ENCODE measurements around the gene TIPRL.
"Not testable (repeated sequence)": the region's sequence is repeated elsewhere in the genome, so short reads cannot be mapped to it uniquely, and the experiment has no call there.

TIPRL gene

DNA sequence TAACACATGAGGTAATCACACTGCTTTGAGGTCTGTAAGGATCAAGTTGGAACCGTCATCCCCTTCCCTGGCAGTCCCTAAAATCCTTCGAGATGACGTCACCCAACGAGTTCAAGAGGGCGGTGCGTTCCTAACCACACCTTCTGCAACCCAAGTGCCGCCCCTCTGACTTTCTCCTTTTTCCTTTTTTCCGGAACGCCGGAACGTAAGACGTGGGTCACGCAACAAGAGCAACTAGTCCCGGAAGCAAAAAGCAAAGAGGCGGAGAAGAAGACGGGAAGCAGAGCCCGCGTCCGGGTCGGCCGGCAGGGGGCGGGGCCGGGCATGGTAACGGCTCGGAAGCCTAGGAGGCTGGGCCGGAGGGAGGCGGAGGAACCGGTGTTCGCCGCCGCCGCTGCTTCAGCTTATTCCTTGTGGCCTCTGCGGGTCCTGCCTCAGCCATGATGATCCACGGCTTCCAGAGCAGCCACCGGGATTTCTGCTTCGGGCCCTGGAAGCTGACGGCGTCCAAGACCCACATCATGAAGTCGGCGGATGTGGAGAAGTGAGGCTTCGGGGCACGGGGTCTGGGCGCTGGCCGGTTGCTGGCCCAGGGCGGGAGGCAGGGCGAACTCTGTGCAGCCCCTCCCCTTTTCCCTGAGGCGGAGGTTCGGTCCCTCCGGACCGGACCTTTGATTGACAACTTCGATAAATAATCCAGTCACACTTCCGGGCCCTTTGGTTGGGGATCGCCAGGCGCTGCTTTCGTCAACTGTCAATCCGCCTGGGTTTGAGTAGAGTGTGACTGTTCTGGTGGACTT lies at the start of gene TIPRL:
Gene TIPRL (plus strand): TSS at position 325 of the 800 bp plus-strand sequence. CDS start 116 bp downstream, at position 441.
- peak; percentile 96 for DNase-seq (ENCODE audit: low spot score)

DNA sequence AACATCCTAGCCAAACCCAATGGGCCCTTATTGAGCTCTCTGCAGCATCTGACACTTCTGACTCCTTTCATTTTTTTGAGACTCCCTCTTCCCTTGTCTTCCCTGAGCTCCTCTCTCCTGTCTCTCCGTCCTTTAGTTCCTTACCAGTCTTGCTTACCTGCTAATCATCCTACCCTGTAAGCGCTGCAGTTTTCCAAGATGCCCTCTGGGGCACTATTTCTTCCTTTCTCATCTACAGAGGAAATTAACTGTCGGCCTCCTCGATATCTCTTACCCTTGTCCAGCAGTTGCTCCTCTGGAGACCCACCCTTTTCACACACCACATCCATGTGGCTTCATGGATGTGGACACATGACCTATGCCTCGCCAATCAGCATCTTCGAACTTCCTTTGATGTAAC lies 48.8 kb upstream of the TIPRL start:
- no peak for DNase-seq (ENCODE audit: low spot score)

DNA sequence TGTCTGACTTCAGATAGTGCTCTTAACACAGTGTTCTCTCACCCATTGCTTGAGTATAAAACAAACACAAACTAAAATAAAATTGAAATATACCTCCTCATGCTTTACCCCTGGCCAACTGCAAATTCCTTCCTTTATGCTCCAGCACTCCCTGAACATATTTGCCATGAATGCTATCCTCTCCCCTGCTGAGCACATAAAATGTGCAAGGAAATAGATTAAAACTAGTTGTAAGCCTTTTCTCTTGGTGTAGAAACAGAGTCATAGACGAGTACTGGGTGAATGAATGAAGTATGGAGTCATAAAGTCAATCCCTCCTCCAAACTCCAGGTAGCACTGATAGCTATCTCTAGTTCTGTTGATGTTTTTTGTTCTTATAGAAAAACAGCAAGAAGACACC lies 44.6 kb upstream of the TIPRL start:
- DNase-seq (ENCODE audit: low spot score): no peak

DNA sequence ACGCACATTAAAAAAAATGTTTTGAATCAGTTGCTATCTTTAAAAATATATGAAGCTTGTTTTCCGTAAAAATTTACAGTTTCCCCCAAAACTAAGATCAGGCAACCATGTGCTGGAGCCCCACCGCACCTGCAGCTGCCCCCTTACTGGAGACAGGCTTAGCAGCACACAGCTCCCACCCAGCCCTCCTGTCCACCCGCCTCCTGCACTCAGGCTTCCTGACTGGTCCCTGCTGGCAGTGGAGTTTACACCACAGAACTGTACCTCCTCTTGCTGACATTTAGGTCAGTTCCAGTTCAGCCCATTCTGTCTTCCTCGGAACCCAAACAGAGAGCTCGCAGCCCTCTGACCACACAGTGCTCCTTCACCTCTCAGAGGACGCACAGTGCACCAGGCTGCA lies 44.1 kb upstream of the TIPRL start:
- no peak for DNase-seq (ENCODE audit: low spot score)

DNA sequence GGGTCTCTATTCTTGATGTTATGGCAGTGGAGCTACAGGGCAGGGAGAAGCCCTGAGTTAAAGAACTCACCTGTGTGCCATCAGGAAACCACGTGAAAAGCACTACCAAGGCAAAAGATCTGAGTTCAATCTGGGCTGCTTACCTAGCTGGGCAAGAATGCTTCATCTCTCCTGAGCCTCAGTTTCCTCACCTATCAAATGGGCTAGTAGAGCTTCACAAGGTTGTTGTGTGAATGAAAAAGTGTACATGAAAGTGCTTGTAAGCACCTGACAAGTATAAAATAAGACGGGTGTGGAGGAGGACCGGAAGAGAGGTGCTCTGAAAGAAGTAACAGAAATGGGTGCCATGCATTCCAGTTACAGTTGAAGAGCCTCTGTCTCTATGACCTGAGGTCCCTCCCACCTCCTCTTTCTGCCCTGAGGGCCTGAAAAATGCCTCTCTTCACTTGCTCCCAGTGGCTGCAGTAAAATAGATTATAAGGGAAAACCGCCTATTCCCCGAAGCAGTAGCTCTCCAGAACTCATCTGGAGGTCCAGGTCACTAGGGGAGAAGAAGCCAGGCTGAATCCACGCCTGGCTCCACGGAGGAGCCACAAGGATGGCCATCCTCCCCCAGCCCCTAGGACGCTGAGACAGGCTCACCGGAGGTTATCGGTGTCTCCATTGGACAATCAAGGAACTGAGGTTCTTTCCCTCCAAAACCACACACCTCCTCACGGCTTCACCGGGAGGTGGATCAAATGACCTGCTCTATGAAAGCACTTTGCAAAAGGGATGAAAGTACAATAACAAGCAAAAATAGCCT lies 43.4 kb upstream of the TIPRL start:
- no peak for DNase-seq (ENCODE audit: low spot score)

DNA sequence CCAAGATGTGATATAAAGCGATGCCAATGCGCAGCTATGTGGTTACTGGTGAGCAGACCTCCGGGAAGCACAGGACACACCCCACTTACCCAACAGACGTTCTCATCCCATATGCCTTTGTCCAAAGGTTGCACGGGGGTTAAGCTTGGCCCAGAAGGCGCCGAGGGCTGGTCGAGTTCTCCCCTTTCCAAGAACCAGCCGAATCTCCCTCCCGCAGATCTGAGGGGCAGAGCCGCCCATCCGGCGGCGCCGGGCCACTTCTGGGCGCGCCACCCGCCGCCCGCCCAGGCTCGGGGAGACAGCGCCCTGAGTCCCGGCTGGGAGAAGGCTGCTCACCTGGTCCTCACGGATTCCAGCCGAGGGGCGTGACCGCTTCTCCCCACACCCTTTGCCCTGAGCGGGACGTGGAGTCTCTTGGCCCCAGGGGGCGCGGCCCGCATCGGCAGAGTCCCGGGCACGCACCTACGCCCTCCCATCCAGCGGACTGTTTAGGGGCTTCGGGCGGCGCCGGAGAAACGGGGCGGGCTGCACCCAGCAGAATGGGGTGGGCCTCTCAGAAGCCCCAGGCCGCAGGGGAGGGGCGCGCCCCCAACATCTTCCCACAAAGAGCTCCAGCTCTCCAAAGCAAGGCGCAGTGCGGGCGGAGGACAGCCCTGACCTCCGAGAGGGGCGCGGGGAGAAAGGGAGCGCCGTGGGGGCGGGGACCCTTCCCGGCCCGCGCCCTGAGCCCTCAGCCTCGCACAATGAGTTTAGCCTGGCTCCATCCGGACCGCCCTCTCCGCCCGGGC lies 42.6 kb upstream of the TIPRL start:
- DNase-seq (ENCODE audit: low spot score): no peak

DNA sequence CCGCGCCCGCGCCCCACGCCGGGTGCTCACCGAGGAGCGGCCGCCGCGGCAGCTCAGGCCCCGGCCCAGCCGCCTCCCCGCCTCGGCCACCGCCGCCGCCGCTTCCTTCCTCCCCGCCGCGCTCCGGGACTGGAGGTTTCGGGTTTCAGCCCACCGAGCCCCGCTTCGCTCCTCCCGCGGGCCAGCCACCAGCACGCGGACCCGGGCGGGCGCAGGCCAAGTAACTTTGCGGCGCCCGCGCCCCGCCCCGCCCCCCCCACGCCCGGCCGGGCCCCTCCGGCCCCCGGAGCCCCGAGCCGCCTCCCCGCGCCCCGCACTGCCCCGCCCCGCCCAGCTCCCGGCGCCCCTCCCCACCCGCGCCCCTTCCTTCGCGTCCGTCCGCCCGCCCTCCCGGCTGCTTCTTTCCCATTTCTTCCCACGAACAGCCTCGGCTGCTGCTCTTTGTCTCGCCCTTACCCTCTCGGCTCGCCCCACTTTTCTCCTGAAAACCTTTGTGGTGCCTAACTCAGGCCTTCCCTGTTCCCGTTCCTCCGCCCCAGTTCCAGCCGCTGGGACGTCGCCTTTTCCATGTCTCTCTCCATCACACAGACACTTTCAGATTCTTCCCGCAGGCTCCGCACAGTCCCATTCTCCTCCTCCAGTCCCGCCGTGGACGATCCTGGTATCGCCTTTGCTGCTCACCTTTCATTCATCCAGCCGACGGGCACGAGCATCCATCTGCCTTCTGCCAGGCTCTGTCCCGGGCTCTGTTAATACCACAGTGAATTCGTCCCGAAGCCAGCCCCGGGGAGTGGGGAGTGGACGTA lies 41.9 kb upstream of the TIPRL start, which contains the start of gene GPR161:
Gene GPR161 (minus strand): TSS at position 222 of the 806 bp plus-strand sequence. CDS start 32,080 bp downstream, outside the sequence.
- peak; percentile 25 for DNase-seq (ENCODE audit: low spot score)

DNA sequence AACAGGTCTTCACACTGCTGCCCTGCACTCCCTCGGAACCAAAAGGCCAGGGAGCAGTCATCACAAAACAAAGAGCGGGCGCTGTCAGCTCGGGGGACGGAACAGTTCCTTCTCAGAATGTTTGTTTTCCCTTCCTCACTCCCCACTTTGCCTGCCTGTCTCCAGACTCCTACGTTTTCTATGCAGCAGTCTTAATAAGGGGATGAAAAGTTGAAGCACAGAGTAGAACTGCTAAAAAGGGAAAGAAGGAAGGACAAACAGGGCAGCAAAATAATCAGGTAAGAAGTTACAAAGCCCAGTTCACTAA lies 41.3 kb upstream of the TIPRL start:
- peak; percentile 24 for DNase-seq (ENCODE audit: low spot score)

DNA sequence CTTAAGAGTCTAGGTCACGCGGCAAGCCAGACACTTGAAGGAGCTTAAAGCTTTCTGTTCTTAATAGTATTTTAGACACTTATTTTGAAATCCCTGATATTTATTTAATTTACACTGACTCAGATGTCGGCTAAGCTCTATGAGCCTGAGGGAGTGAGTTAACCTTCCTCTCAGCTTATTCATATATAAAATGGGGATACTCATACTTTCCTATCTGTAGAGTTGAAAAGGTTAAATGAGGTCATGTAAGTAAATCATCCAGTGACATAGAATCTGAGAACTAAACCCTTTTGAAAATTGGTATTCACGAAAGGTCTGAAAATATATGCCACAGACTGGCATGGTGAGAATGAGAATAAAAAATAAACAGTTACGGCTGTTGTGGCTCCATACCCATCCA lies 40.6 kb upstream of the TIPRL start:
- DNase-seq (ENCODE audit: low spot score): no peak

DNA sequence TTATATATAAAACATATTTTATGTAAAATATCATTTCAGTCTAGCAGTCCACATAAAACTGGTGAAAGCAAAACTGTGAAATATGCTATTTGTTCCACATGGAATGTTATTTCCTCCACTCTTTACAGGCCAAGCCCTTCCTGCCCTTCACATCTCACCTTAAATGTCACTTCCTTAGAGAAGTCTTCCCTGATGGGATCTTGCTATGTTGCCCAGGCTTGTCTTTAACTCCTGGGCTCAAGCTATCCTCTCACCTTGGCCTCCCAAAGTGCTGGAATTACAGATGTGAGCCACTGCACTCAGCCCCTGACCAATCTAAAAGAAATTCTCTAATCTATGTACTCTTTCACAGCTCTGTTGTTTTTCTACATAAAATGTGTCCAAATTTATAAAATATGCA lies 39.7 kb upstream of the TIPRL start:
- DNase-seq (ENCODE audit: low spot score): no peak

DNA sequence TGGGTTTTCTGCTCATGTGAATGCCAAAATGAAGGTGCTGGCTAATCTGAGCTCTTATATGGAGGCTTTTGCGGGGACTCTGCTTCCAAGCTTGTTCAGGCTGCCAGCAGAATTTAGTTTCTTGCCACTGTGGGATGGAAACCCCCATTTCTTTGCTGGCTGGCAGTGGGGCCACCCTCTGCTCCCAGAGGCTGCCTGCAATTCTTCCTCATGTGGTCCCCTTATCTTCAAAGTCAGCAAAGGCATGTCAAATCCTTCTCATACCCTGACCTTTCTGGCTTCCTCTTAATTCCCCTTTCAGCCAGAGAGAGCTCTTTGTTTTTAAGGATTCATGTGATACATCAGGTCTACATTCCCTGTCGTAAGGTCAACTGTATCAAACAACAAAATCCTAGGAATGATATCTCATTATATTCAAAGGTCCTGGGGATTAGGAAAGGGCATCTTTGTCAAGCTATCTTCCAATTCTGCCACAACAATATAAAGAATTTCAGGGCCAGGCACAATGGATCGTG lies 36.8 kb upstream of the TIPRL start:
- no peak for DNase-seq (ENCODE audit: low spot score)

DNA sequence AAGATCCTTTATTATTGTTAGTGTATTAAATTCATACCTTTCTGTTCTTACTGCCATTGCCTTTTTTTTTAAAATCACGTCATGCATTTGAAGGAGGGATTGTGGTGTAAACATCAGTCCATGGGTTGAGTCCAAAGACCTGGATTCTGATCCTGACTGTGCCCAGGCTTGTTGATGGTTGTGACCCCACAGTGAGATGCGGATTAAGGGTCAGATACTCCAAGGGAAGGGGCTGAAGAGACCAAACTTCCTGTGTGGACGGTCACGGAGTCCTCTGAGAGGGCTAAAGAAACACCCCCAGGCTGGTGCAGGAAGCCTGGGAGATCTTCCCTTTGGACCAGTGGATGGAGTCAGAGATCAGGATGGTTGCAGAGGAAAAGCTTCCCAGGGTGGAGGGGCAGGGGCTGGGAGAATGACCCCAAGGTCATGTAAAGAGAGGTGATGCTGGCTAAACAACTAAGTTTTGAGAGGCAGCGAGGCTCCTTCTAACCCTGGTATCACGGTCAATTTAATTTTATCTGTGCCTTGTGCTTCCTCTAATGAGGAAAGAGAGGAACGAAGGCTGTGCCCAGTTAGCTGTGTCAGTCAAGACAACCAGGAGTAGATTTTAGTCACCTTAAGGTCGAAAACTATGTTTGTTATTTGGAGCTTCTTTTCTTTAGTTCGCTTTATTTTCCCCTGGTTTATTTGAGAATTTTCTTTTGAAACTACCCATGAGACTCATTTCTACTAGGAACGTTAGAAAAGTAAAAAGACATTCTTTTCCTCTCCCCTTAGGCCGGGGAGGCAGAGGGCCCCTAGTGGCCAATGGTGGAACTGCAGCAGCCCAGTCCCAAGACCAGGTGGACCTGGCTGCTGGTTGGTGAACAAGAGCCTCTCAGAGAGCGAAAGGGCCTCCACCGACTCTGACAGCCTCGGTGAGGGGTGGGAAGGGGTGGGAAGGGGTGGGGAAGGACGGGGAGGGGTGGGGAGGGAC lies 33.3 kb upstream of the TIPRL start:
- peak; percentile 82 for DNase-seq (ENCODE audit: low spot score)

DNA sequence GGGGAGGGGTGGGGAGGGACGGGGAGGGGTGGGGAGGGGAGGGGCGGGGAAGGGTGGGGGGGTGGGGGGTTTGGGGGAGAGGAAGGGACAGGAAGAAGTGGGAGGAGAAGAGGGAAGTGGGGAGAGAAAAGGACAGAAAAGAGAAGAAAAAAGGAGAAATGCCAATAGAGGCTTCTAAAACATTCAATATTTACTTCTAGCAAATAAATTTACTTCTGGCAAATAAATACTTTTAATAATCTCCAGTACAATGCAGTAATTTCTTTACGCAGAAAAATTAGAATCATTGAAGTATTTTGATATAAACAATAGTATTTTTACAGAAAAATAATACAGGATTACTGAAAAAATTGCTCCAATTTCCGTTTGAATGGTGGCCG lies 32.6 kb upstream of the TIPRL start:
- no peak for DNase-seq (ENCODE audit: low spot score)

DNA sequence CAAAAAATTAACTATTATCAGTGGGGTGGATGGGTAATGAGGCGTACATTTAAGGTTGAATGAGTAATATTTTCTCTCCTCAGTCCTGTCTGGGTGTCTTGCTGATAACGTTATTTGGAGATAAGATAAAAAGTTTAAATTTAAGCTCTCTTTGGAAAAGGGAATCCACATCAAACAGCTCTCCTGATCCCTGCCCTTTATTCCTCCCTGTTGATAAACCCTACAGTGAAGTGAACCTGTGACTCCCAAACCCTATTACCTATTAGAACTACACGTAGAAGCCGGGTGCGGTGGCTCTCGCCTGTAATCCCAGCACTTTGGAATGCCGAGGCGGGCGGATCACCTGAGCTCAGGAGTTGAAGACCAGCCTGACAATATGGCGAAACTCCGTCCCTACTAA lies 32.1 kb upstream of the TIPRL start:
- no peak for DNase-seq (ENCODE audit: low spot score)

DNA sequence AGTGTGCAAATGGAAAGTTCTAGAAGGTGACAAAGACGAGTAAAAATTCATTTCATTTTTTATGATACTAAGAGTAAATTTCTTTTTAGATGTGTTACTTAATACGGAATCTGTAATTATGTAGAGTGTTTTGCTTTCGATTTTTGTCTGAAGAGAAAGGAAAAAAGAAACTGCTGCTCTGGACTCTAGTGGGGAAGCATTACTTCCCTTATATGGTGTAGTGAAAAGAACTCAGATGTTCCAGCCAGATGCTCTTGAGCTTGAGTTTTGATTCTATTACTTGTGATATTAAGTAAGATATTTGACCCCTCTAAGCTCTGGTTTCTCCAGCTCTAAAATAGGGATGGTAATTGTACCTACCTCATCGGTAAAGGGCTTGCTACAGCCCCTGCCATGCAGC lies 29.8 kb upstream of the TIPRL start:
- no peak for DNase-seq (ENCODE audit: low spot score)

DNA sequence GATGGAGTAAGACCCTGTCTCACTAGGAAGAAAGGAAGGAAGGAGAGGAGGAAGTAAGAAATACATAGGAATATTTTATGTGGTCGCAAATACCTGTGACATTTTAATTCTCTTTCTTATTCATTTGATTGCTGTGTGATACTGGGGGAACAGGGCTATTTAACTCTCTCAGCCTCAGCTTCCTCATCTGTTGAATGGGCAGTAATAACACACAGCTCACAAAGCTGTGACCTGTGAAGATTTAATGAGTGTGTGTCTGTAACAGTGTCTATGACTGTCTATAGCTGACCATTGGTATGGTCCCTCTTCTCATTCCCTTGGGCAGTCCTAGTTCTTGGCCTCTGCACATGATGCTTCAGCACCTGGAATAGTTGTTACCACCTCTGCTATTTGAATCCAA lies 28.5 kb upstream of the TIPRL start:
- DNase-seq (ENCODE audit: low spot score): no peak

DNA sequence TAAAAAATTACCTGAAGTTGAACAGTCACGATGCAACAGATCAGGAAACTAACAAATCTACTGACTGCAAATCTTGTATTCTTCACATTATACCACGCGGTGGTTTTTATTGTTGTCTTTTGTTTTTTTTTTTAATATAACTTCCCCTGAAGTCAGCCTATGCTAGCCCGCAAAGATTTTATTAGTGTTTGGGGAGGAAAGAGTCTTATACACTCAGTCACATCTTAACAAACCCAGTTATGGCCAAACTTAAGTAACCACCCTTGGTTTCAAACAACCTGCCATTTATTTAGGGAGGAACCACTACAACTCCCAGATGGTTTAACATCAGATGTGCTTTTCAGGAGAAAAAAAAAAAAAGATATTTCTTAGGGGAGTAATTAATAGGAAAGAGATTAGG lies 26.8 kb upstream of the TIPRL start:
- DNase-seq (ENCODE audit: low spot score): no peak

DNA sequence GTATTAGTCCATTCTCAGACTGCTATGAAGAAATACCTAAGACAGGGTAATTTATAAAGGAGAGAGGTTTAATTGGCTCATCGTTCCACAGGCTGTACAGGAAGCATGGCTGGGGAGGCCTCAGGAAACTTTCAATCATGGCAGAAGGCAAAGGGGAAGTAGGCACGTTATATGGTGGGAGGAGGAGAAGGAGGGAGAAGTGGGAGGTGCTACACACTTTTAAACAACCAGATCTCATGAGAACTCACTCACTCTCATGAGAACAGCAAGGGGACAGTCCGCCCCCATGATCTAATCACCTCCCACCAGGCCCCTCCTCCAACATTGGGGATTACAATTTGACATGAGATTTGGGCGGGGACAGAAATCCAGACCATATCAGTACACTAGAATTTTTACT lies 24.1 kb upstream of the TIPRL start:
- not testable (repeated sequence) for DNase-seq (ENCODE audit: low spot score)

DNA sequence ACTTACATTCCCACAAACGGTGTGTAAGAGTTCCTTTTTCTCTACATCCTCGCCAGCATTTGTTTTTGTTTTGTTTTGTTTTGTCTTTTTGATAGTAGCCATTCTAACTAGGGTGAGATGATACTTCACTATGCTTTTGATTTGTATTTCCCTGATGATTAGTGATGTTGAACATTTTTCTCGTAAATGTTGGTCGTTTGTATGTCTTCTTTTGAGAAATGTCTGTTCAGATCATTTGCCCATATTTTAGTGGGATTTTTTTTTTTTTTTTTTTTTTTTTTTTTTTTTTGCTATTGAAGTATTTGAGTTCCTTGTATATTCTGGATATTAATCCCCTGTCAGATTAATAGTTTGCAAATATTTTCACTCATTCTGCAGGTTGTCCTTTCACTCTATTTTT lies 22.9 kb upstream of the TIPRL start:
- no peak for DNase-seq (ENCODE audit: low spot score)

DNA sequence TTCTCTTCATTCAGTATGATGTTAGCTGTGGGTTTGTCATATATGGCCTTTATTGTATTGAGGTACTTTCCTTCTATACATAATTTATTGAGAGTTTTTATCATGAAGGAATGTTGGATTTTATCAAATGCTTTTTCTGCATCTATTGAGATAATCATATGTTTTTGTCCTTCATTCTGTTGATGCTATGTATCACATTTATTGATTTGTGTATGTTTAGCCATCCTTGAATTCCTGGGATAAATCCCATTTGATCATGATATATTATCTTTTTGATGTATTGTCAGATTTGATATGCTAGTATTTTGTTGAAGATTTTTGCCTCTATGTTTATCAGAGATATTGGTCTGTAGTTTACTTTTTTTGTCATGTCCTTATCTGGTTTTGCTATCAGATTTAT lies 21.1 kb upstream of the TIPRL start:
- no peak for DNase-seq (ENCODE audit: low spot score)

Measured in Ammon's horn (tissue), 1 donor.